Lower leg skin (tissue), 4 donors: ENCODE data around the gene APMAP. TPM values are rescaled to one million over a fixed set of nuclear protein-coding genes. Genes with fewer than 3 reads are reported as not detected.
A peak's percentile ranks its signal among the peaks of the same experiment; 100 is the strongest.

Source experiments
- DNase-seq, 2 donors: peaks; one replicate each; pipeline ENCODE4 v3.0.0-alpha.2; 2019; ENCODE audit warnings: low spot score in 2 of 2
- H3K4me3 ChIP-seq: fragments of 200-600 bp; sonication (generic); 2 replicates; pipeline ENCODE4 v1.5.1; 2017; ENCODE audit warnings: mild to moderate bottlenecking, low read depth; ENCODE audit not compliant: poor library complexity, severe bottlenecking
- CTCF ChIP-seq, 3 donors: fragments of 450-650 bp; IDR thresholded peaks; one replicate each; pipeline ENCODE4 v1.5.1; 2016; ENCODE audit warnings: antibody characterized with exemption in 3 of 3, mild to moderate bottlenecking in 3 of 3, moderate library complexity in 2 of 3
- POLR2A ChIP-seq, 2 donors: fragments of 450-650 bp; IDR thresholded peaks; one replicate each; pipeline ENCODE4 v1.6.1; 2016 to 2017; ENCODE audit warnings: antibody characterized with exemption in 2 of 2, mild to moderate bottlenecking in 1 of 2, moderate library complexity in 1 of 2
- WGBS, 2 donors: methylation state at CpG; one replicate each; pipeline ENCODE4 v1.1.5; 2018; 5-methylcytosine and 5-hydroxymethylcytosine counted together
- intact Hi-C: fragments of 100-400 bp; cut with DNase I; formaldehyde crosslinking; loops from one replicate; pipeline ENCODE4 v1.15.0; 2023; ENCODE audit warnings: low total_unique reads
- total RNA-seq, 4 donors: library from RNA; depleted of rRNA; stranded (reverse); fragments of >200 nt; gene quantifications; one replicate each; pipeline ENCODE4 v1.1.0, GENCODE V29; 2016

Gene APMAP
- total RNA-seq, 4 donors from 2014 or later, result 34.4 to 88.7 (median 52.6) TPM

- no peak overlapping the region for H3K4me3 ChIP-seq
- intact Hi-C loops, result loop anchor here (10.0 kb wide), 2 partner anchors 398 to 698 kb away; partner anchors contain the start of genes ABHD12 and ZNF337
- DNase-seq, result peak in 1 of 2 donors; percentile 67
- 73 to 74% methylated on average over 9 of the region's 9 CpGs for WGBS, 2 donors
- TF ChIP-seq POLR2A (IDR thresholded peaks at IDR 0.05) (no peak), CTCF (IDR thresholded peaks at IDR 0.05) (no peak)
Observed at GRCh38 chr20:24996449-24997377, 4.2 kb upstream of the APMAP start.

GRCh38 chr20:24995741-24996448 is 3.3 kb upstream of the APMAP start:
- H3K4me3 ChIP-seq, result no peak overlapping the region
- 72 to 75% methylated on average over 9 of the region's 9 CpGs for WGBS, 2 donors
- peak in 1 of 2 donors; percentile 72 for DNase-seq
- TF ChIP-seq CTCF (IDR thresholded peaks at IDR 0.05) (no peak), POLR2A (IDR thresholded peaks at IDR 0.05) (no peak)
- intact Hi-C loops, result loop anchor here (2.0 to 10.0 kb wide), 3 partner anchors 69 to 699 kb away; partner anchors contain the start of genes ABHD12 and ZNF337

- 35 to 38% methylated on average over 19 to 20 of the region's 20 CpGs for WGBS, 2 donors
Observed at GRCh38 chr20:24994470-24995368, 2.2 kb upstream of the APMAP start.

GRCh38 chr20:24994186-24994465 is 1.6 kb upstream of the APMAP start:
- TF ChIP-seq POLR2A (IDR thresholded peaks at IDR 0.05), result no peak
- TF ChIP-seq CTCF (IDR thresholded peaks at IDR 0.05), result no peak
- 86 to 88% methylated on average over 1 of the region's 1 CpG for WGBS, 2 donors
- intact Hi-C loops, result loop anchor here (2.0 to 10.0 kb wide), 3 partner anchors 71 to 701 kb away; partner anchors contain the start of genes ABHD12 and ZNF337
- DNase-seq, result no peak
- no peak overlapping the region for H3K4me3 ChIP-seq

More at GRCh38 chr20:24994470-24995368, 2.2 kb upstream of the APMAP start:
- peak; percentile 83 to 95 for DNase-seq
- TF ChIP-seq CTCF (IDR thresholded peaks at IDR 0.05), result peak in 1 of 3 donors; percentile 71
- TF ChIP-seq POLR2A (IDR thresholded peaks at IDR 0.05), result no peak
- intact Hi-C loops, result loop anchor here (2.0 to 10.0 kb wide), 3 partner anchors 70 to 700 kb away; partner anchors contain the start of genes ABHD12 and ZNF337
- H3K4me3 ChIP-seq, result no peak overlapping the region
